ENCODE data around the gene PDE8B.

Gene PDE8B

GRCh38 chr5:77322406-77322805 is 111.9 kb downstream of the PDE8B start:
- Histone ChIP-seq H2AFZ (ENCODE audit: insufficient read depth, low read length, poor library complexity) (no peak overlapping the region), H2BK12ac (ENCODE audit: low read length) (no peak overlapping the region), H3K27me3 (ENCODE audit: insufficient read depth, low read length) (no peaks in the 10 kb centered on the region), H4K91ac (ENCODE audit: low read depth, low read length) (no peak overlapping the region), H2BK5ac (ENCODE audit: low read depth, low read length, poor library complexity) (no peak overlapping the region), H3K4me2 (ENCODE audit: low read length) (no peak overlapping the region), H3K14ac (ENCODE audit: low read length) (no peak overlapping the region), H3K18ac (ENCODE audit: low read length) (no peak overlapping the region), H3K23ac (ENCODE audit: low read length) (no peak overlapping the region), H3K79me2 (ENCODE audit: control insufficient read depth, insufficient read depth, low read length, poor library complexity) (no peaks in the 10 kb centered on the region), H3K4me3 (ENCODE audit: low read depth, low read length) (no peak overlapping the region), H3K9ac (ENCODE audit: low read length) (no peak overlapping the region), H3K9me3 (ENCODE audit: insufficient read depth, low read depth, low read length) (no peaks in the 10 kb centered on the region), H2BK120ac (ENCODE audit: insufficient read depth, low read length, poor library complexity) (no peak overlapping the region), H3K4me1 (ENCODE audit: control insufficient read depth in 1 of 2, insufficient read depth in 2 of 2, low read length in 2 of 2) (peaks cover 0 to 2% of the 10 kb centered on the region in 2 experiments), H3K4ac (ENCODE audit: low read depth, low read length) (no peak overlapping the region), H2AK5ac (ENCODE audit: low read length) (no peak overlapping the region), H3K36me3 (ENCODE audit: control insufficient read depth in 1 of 2, insufficient read depth in 2 of 2, low read length in 2 of 2) (no peaks in the 10 kb centered on the region), H3K27ac (ENCODE audit: low read depth, low read length) (no peak overlapping the region), H3K79me1 (ENCODE audit: low read length) (no peaks in the 10 kb centered on the region), H4K12ac (ENCODE audit: low read depth, low read length) (no peak overlapping the region), H4K8ac (ENCODE audit: low read depth, low read length) (no peak overlapping the region)
- WGBS (ENCODE audit: extremely low coverage, insufficient coverage, insufficient read length), result no CpG with 5 or more reads among the region's 4 CpGs
- no peak for DNase-seq

DNA sequence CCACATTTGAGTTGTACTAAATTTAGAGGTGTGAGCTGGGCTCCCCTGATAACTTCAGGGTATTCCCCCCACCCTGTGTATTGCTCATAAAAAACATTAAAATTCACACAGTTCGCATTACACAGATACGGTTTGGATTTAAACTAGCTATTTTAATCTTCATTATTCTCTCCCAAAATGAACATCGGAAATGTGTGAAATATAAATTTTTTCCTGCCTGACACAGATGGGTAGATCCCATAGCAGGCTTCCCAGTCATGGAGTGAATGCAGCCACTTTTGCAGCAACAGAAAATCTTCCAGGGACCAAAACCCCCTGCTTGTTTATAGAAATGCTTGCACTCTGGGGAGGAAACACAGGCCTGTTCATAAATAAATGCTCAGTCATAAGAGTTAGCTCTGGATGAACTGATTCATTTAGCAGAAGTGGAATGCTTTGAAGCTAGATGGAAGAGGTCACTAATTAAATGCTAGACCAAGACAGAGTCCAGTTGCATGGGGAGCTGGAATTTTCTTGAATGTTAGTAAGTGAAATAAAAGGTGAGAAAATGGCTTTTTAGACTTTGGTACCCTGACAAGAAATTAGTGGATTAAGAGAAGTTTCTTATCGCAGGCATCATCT is 115.6 kb downstream of the PDE8B start:
- Histone ChIP-seq H3K36me3 (ENCODE audit: control insufficient read depth in 1 of 2, insufficient read depth in 2 of 2, low read length in 2 of 2) (no peaks in the 10 kb centered on the region), H2AK5ac (ENCODE audit: low read length) (no peak overlapping the region), H3K4me2 (ENCODE audit: low read length) (no peak overlapping the region), H4K12ac (ENCODE audit: low read depth, low read length) (no peak overlapping the region), H2AFZ (ENCODE audit: insufficient read depth, low read length, poor library complexity) (no peak overlapping the region), H4K8ac (ENCODE audit: low read depth, low read length) (no peak overlapping the region), H3K9me3 (ENCODE audit: insufficient read depth, low read depth, low read length) (peaks cover under 1% of the 10 kb centered on the region), H3K27ac (ENCODE audit: low read depth, low read length) (no peak overlapping the region), H2BK120ac (ENCODE audit: insufficient read depth, low read length, poor library complexity) (no peak overlapping the region), H3K79me2 (ENCODE audit: control insufficient read depth, insufficient read depth, low read length, poor library complexity) (no peaks in the 10 kb centered on the region), H3K4ac (ENCODE audit: low read depth, low read length) (no peak overlapping the region), H3K4me3 (ENCODE audit: low read depth, low read length) (no peak overlapping the region), H2BK12ac (ENCODE audit: low read length) (no peak overlapping the region), H3K18ac (ENCODE audit: low read length) (no peak overlapping the region), H3K9ac (ENCODE audit: low read length) (no peak overlapping the region), H3K14ac (ENCODE audit: low read length) (no peak overlapping the region), H3K23ac (ENCODE audit: low read length) (no peak overlapping the region), H4K91ac (ENCODE audit: low read depth, low read length) (no peak overlapping the region), H2BK5ac (ENCODE audit: low read depth, low read length, poor library complexity) (no peak overlapping the region), H3K4me1 (ENCODE audit: control insufficient read depth in 1 of 2, insufficient read depth in 2 of 2, low read length in 2 of 2) (peaks cover 4 to 8% of the 10 kb centered on the region in 2 experiments), H3K27me3 (ENCODE audit: insufficient read depth, low read length) (no peaks in the 10 kb centered on the region), H3K79me1 (ENCODE audit: low read length) (no peaks in the 10 kb centered on the region)
- no peak for DNase-seq
- WGBS (ENCODE audit: extremely low coverage, insufficient coverage, insufficient read length), result no CpG with 5 or more reads among the region's 4 CpGs

GRCh38 chr5:77326986-77327734 is 116.7 kb downstream of the PDE8B start:
- Histone ChIP-seq H2AK5ac (ENCODE audit: low read length) (no peak overlapping the region), H4K8ac (ENCODE audit: low read depth, low read length) (no peak overlapping the region), H4K12ac (ENCODE audit: low read depth, low read length) (no peak overlapping the region), H2BK5ac (ENCODE audit: low read depth, low read length, poor library complexity) (no peak overlapping the region), H3K4me2 (ENCODE audit: low read length) (no peak overlapping the region), H3K27ac (ENCODE audit: low read depth, low read length) (no peak overlapping the region), H3K36me3 (ENCODE audit: control insufficient read depth in 1 of 2, insufficient read depth in 2 of 2, low read length in 2 of 2) (no peaks in the 10 kb centered on the region), H3K9ac (ENCODE audit: low read length) (no peak overlapping the region), H3K18ac (ENCODE audit: low read length) (no peak overlapping the region), H2AFZ (ENCODE audit: insufficient read depth, low read length, poor library complexity) (no peak overlapping the region), H3K4me1 (ENCODE audit: control insufficient read depth in 1 of 2, insufficient read depth in 2 of 2, low read length in 2 of 2) (peaks cover 4 to 8% of the 10 kb centered on the region in 2 experiments), H3K23ac (ENCODE audit: low read length) (no peak overlapping the region), H3K9me3 (ENCODE audit: insufficient read depth, low read depth, low read length) (peaks cover 4% of the 10 kb centered on the region), H4K91ac (ENCODE audit: low read depth, low read length) (no peak overlapping the region), H3K4ac (ENCODE audit: low read depth, low read length) (no peak overlapping the region), H2BK120ac (ENCODE audit: insufficient read depth, low read length, poor library complexity) (no peak overlapping the region), H3K4me3 (ENCODE audit: low read depth, low read length) (no peak overlapping the region), H3K79me1 (ENCODE audit: low read length) (no peaks in the 10 kb centered on the region), H3K14ac (ENCODE audit: low read length) (no peak overlapping the region), H2BK12ac (ENCODE audit: low read length) (no peak overlapping the region), H3K27me3 (ENCODE audit: insufficient read depth, low read length) (no peaks in the 10 kb centered on the region), H3K79me2 (ENCODE audit: control insufficient read depth, insufficient read depth, low read length, poor library complexity) (no peaks in the 10 kb centered on the region)
- no CpG with 5 or more reads among the region's 5 CpGs for WGBS (ENCODE audit: extremely low coverage, insufficient coverage, insufficient read length)
- DNase-seq, result peak; percentile 72 to 73

- Histone ChIP-seq H3K36me3 (ENCODE audit: control insufficient read depth in 1 of 2, insufficient read depth in 2 of 2, low read length in 2 of 2) (no peaks in the 10 kb centered on the region), H3K14ac (ENCODE audit: low read length) (no peak overlapping the region), H3K9ac (ENCODE audit: low read length) (no peak overlapping the region), H2BK12ac (ENCODE audit: low read length) (no peak overlapping the region), H3K9me3 (ENCODE audit: insufficient read depth, low read depth, low read length) (peaks cover 4% of the 10 kb centered on the region), H3K79me2 (ENCODE audit: control insufficient read depth, insufficient read depth, low read length, poor library complexity) (no peaks in the 10 kb centered on the region), H3K18ac (ENCODE audit: low read length) (no peak overlapping the region), H3K4me3 (ENCODE audit: low read depth, low read length) (no peak overlapping the region), H3K79me1 (ENCODE audit: low read length) (no peaks in the 10 kb centered on the region), H3K27me3 (ENCODE audit: insufficient read depth, low read length) (no peaks in the 10 kb centered on the region), H3K4me1 (ENCODE audit: control insufficient read depth in 1 of 2, insufficient read depth in 2 of 2, low read length in 2 of 2) (peaks cover 6 to 11% of the 10 kb centered on the region in 2 experiments), H2AK5ac (ENCODE audit: low read length) (no peak overlapping the region), H3K27ac (ENCODE audit: low read depth, low read length) (no peak overlapping the region), H4K91ac (ENCODE audit: low read depth, low read length) (no peak overlapping the region), H2AFZ (ENCODE audit: insufficient read depth, low read length, poor library complexity) (no peak overlapping the region), H3K23ac (ENCODE audit: low read length) (no peak overlapping the region), H4K12ac (ENCODE audit: low read depth, low read length) (no peak overlapping the region), H4K8ac (ENCODE audit: low read depth, low read length) (no peak overlapping the region), H2BK5ac (ENCODE audit: low read depth, low read length, poor library complexity) (no peak overlapping the region), H3K4me2 (ENCODE audit: low read length) (no peak overlapping the region), H3K4ac (ENCODE audit: low read depth, low read length) (no peak overlapping the region), H2BK120ac (ENCODE audit: insufficient read depth, low read length, poor library complexity) (no peak overlapping the region)
- DNase-seq, result peak; percentile 64 to 95
- no CpG with 5 or more reads among the region's 10 CpGs for WGBS (ENCODE audit: extremely low coverage, insufficient coverage, insufficient read length)
These were observed 118.6 kb downstream of the PDE8B start for GRCh38 chr5:77328930-77329647.

All from trophoblast cell (in vitro differentiated cells and primary cell).